DND-41 (cell line): ENCODE results near the gene CD244.

ENCODE experiments used
- EZH2 ChIP-seq: IDR thresholded peaks from 3 replicates; pipeline ENCODE4 v1.6.1; 2012; ENCODE audit warnings: borderline replicate concordance, low read depth, mild to moderate bottlenecking, moderate library complexity, low read length, inconsistent platforms; ENCODE audit not compliant: severe bottlenecking
- TF ChIP-seq, protein P1 (sequence below): IDR thresholded peaks from 2 replicates; pipeline ENCODE4 v1.5.1; 2012; ENCODE audit warnings: borderline replicate concordance, low read length, moderate library complexity, mild to moderate bottlenecking; ENCODE audit not compliant: poor library complexity, severe bottlenecking; ENCODE audit errors: extremely low read depth

GRCh38 chr1:160798439-160798838, 64.2 kb downstream of the CD244 start:
- no peak for TF ChIP-seq EZH2
- TF ChIP-seq, protein P1, sequence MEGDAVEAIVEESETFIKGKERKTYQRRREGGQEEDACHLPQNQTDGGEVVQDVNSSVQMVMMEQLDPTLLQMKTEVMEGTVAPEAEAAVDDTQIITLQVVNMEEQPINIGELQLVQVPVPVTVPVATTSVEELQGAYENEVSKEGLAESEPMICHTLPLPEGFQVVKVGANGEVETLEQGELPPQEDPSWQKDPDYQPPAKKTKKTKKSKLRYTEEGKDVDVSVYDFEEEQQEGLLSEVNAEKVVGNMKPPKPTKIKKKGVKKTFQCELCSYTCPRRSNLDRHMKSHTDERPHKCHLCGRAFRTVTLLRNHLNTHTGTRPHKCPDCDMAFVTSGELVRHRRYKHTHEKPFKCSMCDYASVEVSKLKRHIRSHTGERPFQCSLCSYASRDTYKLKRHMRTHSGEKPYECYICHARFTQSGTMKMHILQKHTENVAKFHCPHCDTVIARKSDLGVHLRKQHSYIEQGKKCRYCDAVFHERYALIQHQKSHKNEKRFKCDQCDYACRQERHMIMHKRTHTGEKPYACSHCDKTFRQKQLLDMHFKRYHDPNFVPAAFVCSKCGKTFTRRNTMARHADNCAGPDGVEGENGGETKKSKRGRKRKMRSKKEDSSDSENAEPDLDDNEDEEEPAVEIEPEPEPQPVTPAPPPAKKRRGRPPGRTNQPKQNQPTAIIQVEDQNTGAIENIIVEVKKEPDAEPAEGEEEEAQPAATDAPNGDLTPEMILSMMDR: no peak
